WTC11 (cell line): ENCODE data around the gene BRME1. TPM values are rescaled to one million over a fixed set of nuclear protein-coding genes. Genes with fewer than 3 reads are reported as not detected.
A peak's percentile ranks its signal among the peaks of the same experiment; 100 is the strongest.

ENCODE experiments used
- ATAC-seq: fragments of 200-7000 bp; cut with Tn5 transposase; 2 replicates; pipeline ENCODE4 v1.10.0; 2021; ENCODE audit warnings: mild to moderate bottlenecking, moderate library complexity
- CTCF ChIA-PET: fragments of 300-600 bp; sonication (Branson Sonifier 250); formaldehyde crosslinking; loops from one replicate; lab custom pipeline; 2021; ENCODE audit warnings: antibody characterized with exemption; lab: Charles Lee
- POLR2A ChIA-PET: fragments of 350-600 bp; sonication (Branson Sonifier 250); formaldehyde crosslinking; loops from one replicate; lab custom pipeline; 2021; ENCODE audit warnings: antibody characterized with exemption; lab: Charles Lee
- DNase-seq: peaks from one replicate; pipeline ENCODE4 v3.0.0; 2021; ENCODE audit warnings: low spot score
- H3K27ac Mint-ChIP-seq: 2 replicates; pipeline ENCODE4 v1.8.0; 2021; ENCODE audit warnings: mixed read lengths
- H3K27me3 Mint-ChIP-seq: 2 replicates; pipeline ENCODE4 v1.8.0; 2021; ENCODE audit warnings: low read depth, mild to moderate bottlenecking, moderate library complexity, mixed read lengths
- H3K36me3 Mint-ChIP-seq: 2 replicates; pipeline ENCODE4 v1.8.0; 2021; ENCODE audit warnings: mixed read lengths
- H3K4me1 Mint-ChIP-seq: 2 replicates; pipeline ENCODE4 v1.8.0; 2022; ENCODE audit warnings: mixed read lengths
- H3K4me3 Mint-ChIP-seq: 2 replicates; pipeline ENCODE4 v1.8.0; 2021; ENCODE audit warnings: mild to moderate bottlenecking, moderate library complexity, mixed read lengths
- H3K9me3 Mint-ChIP-seq: 2 replicates; pipeline ENCODE4 v1.8.0; 2021; ENCODE audit warnings: mixed read lengths
- ARID4B ChIP-seq: sonication (generic); formaldehyde crosslinking; IDR thresholded peaks from 2 replicates; pipeline ENCODE4 v1.8.0; 2023; ENCODE audit warnings: missing genetic modification reagents, mild to moderate bottlenecking, borderline replicate concordance
- E2F5 ChIP-seq: sonication (generic); formaldehyde crosslinking; IDR thresholded peaks from 2 replicates; pipeline ENCODE4 v1.8.1; 2022; ENCODE audit warnings: mild to moderate bottlenecking, moderate library complexity, missing genetic modification reagents
- ESRRA ChIP-seq: sonication (generic); formaldehyde crosslinking; IDR thresholded peaks from 2 replicates; pipeline ENCODE4 v1.8.1; 2022; ENCODE audit warnings: mild to moderate bottlenecking, missing genetic modification reagents, borderline replicate concordance
- GRHL2 ChIP-seq: fragments of 250-450 bp; sonication (Bioruptor Pico); IDR thresholded peaks from 2 replicates; pipeline ENCODE4 v1.8.0; 2022; ENCODE audit warnings: mild to moderate bottlenecking, moderate library complexity; ENCODE audit not compliant: insufficient replicate concordance, severe bottlenecking
- MLX ChIP-seq: sonication (generic); formaldehyde crosslinking; IDR thresholded peaks from 2 replicates; pipeline ENCODE4 v1.8.1; 2023; ENCODE audit warnings: mild to moderate bottlenecking, missing genetic modification reagents, moderate library complexity
- NFYB ChIP-seq: sonication (generic); formaldehyde crosslinking; conservative IDR thresholded peaks from 2 replicates; pipeline ENCODE4 v1.8.0; 2022; ENCODE audit warnings: low read depth, missing genetic modification reagents
- NR1H2 ChIP-seq: sonication (generic); formaldehyde crosslinking; IDR thresholded peaks from 2 replicates; pipeline ENCODE4 v1.9.0; 2021; ENCODE audit warnings: mild to moderate bottlenecking, moderate library complexity, missing genetic modification reagents
- NR3C1 ChIP-seq: sonication (generic); formaldehyde crosslinking; conservative IDR thresholded peaks from 2 replicates; pipeline ENCODE4 v1.8.1; 2023; ENCODE audit warnings: low read depth, mild to moderate bottlenecking, missing genetic modification reagents
- OVOL2 ChIP-seq: fragments of 250-450 bp; sonication (Bioruptor Pico); IDR thresholded peaks from 2 replicates; pipeline ENCODE4 v1.9.0; 2021; ENCODE audit warnings: mild to moderate bottlenecking, borderline replicate concordance
- PRDM15 ChIP-seq: sonication (generic); formaldehyde crosslinking; IDR thresholded peaks from 2 replicates; pipeline ENCODE4 v1.8.0; 2022; ENCODE audit warnings: missing genetic modification reagents
- SMAD4 ChIP-seq: sonication (generic); formaldehyde crosslinking; IDR thresholded peaks from 2 replicates; pipeline ENCODE4 v1.8.0; 2022; ENCODE audit warnings: mild to moderate bottlenecking, missing genetic modification reagents
- SP1 ChIP-seq: sonication (generic); formaldehyde crosslinking; conservative IDR thresholded peaks from 2 replicates; pipeline ENCODE4 v1.8.1; 2022; ENCODE audit warnings: missing genetic modification reagents
- TEAD4 ChIP-seq: sonication (generic); formaldehyde crosslinking; IDR thresholded peaks from 2 replicates; pipeline ENCODE4 v1.8.0; 2022; ENCODE audit warnings: mild to moderate bottlenecking, missing genetic modification reagents
- USF2 ChIP-seq: sonication (generic); formaldehyde crosslinking; IDR thresholded peaks from 2 replicates; pipeline ENCODE4 v1.8.1; 2023; ENCODE audit warnings: mild to moderate bottlenecking, missing genetic modification reagents, moderate library complexity
- ZBTB43 ChIP-seq: sonication (generic); formaldehyde crosslinking; IDR thresholded peaks from 2 replicates; pipeline ENCODE4 v1.8.1; 2023; ENCODE audit warnings: mild to moderate bottlenecking, missing genetic modification reagents
- ZNF317 ChIP-seq: sonication (generic); formaldehyde crosslinking; IDR thresholded peaks from 2 replicates; pipeline ENCODE4 v1.8.1; 2023; ENCODE audit warnings: low read depth, mild to moderate bottlenecking, moderate library complexity, missing genetic modification reagents, borderline replicate concordance
- ZNF416 ChIP-seq: fragments of 250-450 bp; sonication (Bioruptor Pico); IDR thresholded peaks from 2 replicates; pipeline ENCODE4 v1.9.0; 2021; ENCODE audit warnings: mild to moderate bottlenecking, inconsistent platforms
- ZNF512 ChIP-seq: sonication (generic); formaldehyde crosslinking; IDR thresholded peaks from 2 replicates; pipeline ENCODE4 v1.8.1; 2022; ENCODE audit warnings: missing genetic modification reagents, borderline replicate concordance
- total RNA-seq: library from RNA; stranded (reverse); gene quantifications from 3 replicates; pipeline ENCODE4 v1.2.3, GENCODE V29; 2021

Gene BRME1
- total RNA-seq, 1 experiment from 2014 or later, result 5.0 TPM

- TF ChIP-seq ZNF512 (CRISPR knock-in tag) (no peak), NR1H2 (CRISPR knock-in tag) (no peak), SP1 (peak; percentile 96), ARID4B (CRISPR knock-in tag) (peak; percentile 94), MLX (CRISPR knock-in tag) (peak; percentile 77; the same call in 1 of the 2 replicates), SMAD4 (CRISPR knock-in tag) (no peak), ZBTB43 (CRISPR knock-in tag) (peak; percentile 71; the same call in 1 of the 2 replicates), TEAD4 (CRISPR knock-in tag) (no peak), ZNF416 (CRISPR knock-in tag) (no peak), E2F5 (peak; percentile 100), NR3C1 (CRISPR knock-in tag) (no peak), GRHL2 (CRISPR knock-in tag) (no peak), ESRRA (no peak; the same call in 1 of the 2 replicates)
These were observed at the start of gene BRME1, which contains the start of gene CC2D1A (continued) for GRCh38 chr19:13905634-13906520.

GRCh38 chr19:13954185-13954584, 48.3 kb upstream of the BRME1 start:
- Mint-ChIP-seq H3K36me3 (peaks cover 19% of the 10 kb centered on the region), H3K27me3 (no peaks in the 10 kb centered on the region; the same call in none of the 2 replicates), H3K27ac (no peak overlapping the region), H3K4me3 (peak overlapping the region; percentile 87; the same call in 1 of the 2 replicates), H3K9me3 (no peaks in the 10 kb centered on the region), H3K4me1 (peaks cover 8% of the 10 kb centered on the region)
- POLR2A ChIA-PET, result interaction anchor here (1.3 to 2.4 kb wide), 2 partner anchors 8 to 18 kb away, joined by 5 to 23 read pairs; no protein-coding TSS in a partner anchor
- TF ChIP-seq GRHL2 (CRISPR knock-in tag) (no peak), USF2 (CRISPR knock-in tag) (no peak), NFYB (no peak), PRDM15 (CRISPR knock-in tag) (no peak), ZNF317 (CRISPR knock-in tag) (no peak), E2F5 (no peak), ESRRA (no peak), OVOL2 (CRISPR knock-in tag) (no peak)
- DNase-seq (no peak), ATAC-seq (no peak)
- CTCF ChIA-PET, result interaction anchor here (2.9 kb wide), 1 partner anchor 105 kb away, joined by 14 read pairs; no protein-coding TSS in a partner anchor
